PC-3 (cell line): Measurements from ENCODE around the gene NUFIP1. TPM values are rescaled to one million over a fixed set of nuclear protein-coding genes. Genes with fewer than 3 reads are reported as not detected.
A peak's percentile ranks its signal among the peaks of the same experiment; 100 is the strongest.

Experiments
- ATAC-seq: fragments of 200-7000 bp; cut with Tn5 transposase; 2 replicates; pipeline ENCODE4 v1.9.1; 2020; ENCODE audit warnings: mild to moderate bottlenecking, moderate library complexity
- BruUV-seq: library from RNA; stranded (reverse); fragments of 400-500 nt; replicated peaks from 2 replicates; lab custom pipeline; 2021; lab: Mats Ljungman, UMichigan
- CTCF ChIA-PET: fragments of 300-600 bp; sonication (Branson Sonifier 250); formaldehyde crosslinking; loops from one replicate; lab custom pipeline; 2022; ENCODE audit warnings: antibody characterized with exemption; lab: Charles Lee
- POLR2A ChIA-PET: fragments of 300-600 bp; sonication (Branson Sonifier 250); formaldehyde crosslinking; loops from one replicate; lab custom pipeline; 2022; ENCODE audit warnings: antibody characterized with exemption; ENCODE audit not compliant: unreplicated experiment; lab: Charles Lee
- DNase-seq: peaks from one replicate; pipeline ENCODE4 v3.0.0-alpha.2; 2015
- H2AFZ ChIP-seq: fragments of 300-600 bp; sonication (generic); 2 replicates; pipeline ENCODE4 v1.6.0; 2016; ENCODE audit warnings: antibody characterized with exemption, low read length
- H3F3A ChIP-seq: fragments of 300-600 bp; sonication (generic); one replicate; pipeline ENCODE4 v1.6.0; 2017; ENCODE audit warnings: antibody characterized with exemption, low read length, control low read depth, mild to moderate bottlenecking; ENCODE audit not compliant: unreplicated experiment
- H3K27ac ChIP-seq: fragments of 300-600 bp; sonication (generic); 2 replicates; pipeline ENCODE4 v1.5.1; 2016; ENCODE audit warnings: mild to moderate bottlenecking, low read length
- H3K27me3 ChIP-seq: fragments of 300-600 bp; sonication (generic); 2 replicates; pipeline ENCODE4 v1.6.1; 2016; ENCODE audit warnings: low read length, mixed read lengths
- H3K36me3 ChIP-seq: fragments of 300-600 bp; sonication (generic); 2 replicates; pipeline ENCODE4 v1.6.1; 2016; ENCODE audit warnings: low read depth, mixed run types, low read length, mixed read lengths
- H3K4me1 ChIP-seq: fragments of 300-600 bp; sonication (generic); 2 replicates; pipeline ENCODE4 v1.5.1; 2016; ENCODE audit warnings: low read length; ENCODE audit not compliant: insufficient read depth
- H3K4me2 ChIP-seq: fragments of 300-600 bp; sonication (generic); 2 replicates; pipeline ENCODE4 v1.6.0; 2016; ENCODE audit warnings: low read length
- H3K4me3 ChIP-seq: fragments of 300-600 bp; sonication (generic); 2 replicates; pipeline ENCODE4 v1.5.1; 2016; ENCODE audit warnings: mild to moderate bottlenecking, low read length, mixed read lengths
- H3K79me2 ChIP-seq: fragments of 300-600 bp; sonication (generic); 2 replicates; pipeline ENCODE4 v1.6.1; 2017; ENCODE audit warnings: low read length, mixed read lengths
- H3K9ac ChIP-seq: fragments of 300-600 bp; sonication (generic); 2 replicates; pipeline ENCODE4 v1.6.0; 2016; ENCODE audit warnings: mild to moderate bottlenecking, low read length
- H3K9me2 ChIP-seq: fragments of 300-600 bp; sonication (generic); replicated peaks from 2 replicates; pipeline ENCODE4 v1.6.1; 2016; ENCODE audit warnings: mixed run types, low read length, mixed read lengths
- H3K9me3 ChIP-seq: fragments of 300-600 bp; sonication (generic); 2 replicates; pipeline ENCODE4 v1.6.1; 2016; ENCODE audit warnings: low read length, mixed read lengths
- H4K20me1 ChIP-seq: fragments of 300-600 bp; sonication (generic); 2 replicates; pipeline ENCODE4 v1.6.1; 2016; ENCODE audit warnings: low read length, mixed read lengths
- EZH2 ChIP-seq: fragments of 300-600 bp; sonication (generic); IDR thresholded peaks from one replicate; pipeline ENCODE4 v1.6.1; 2017; ENCODE audit warnings: antibody characterized with exemption, mild to moderate bottlenecking, low read length; ENCODE audit not compliant: unreplicated experiment
- EZH2phosphoT487 ChIP-seq: fragments of 300-600 bp; sonication (generic); IDR thresholded peaks from 2 replicates; pipeline ENCODE4 v1.6.1; 2018; ENCODE audit warnings: mild to moderate bottlenecking, antibody characterized with exemption, low read length, borderline replicate concordance
- intact Hi-C: fragments of 100-400 bp; cut with micrococcal nuclease; formaldehyde crosslinking; loops from 2 replicates; pipeline ENCODE4 v1.9.0; 2023
- total RNA-seq: library from RNA; depleted of rRNA; stranded (reverse); fragments of >200 nt; gene quantifications from 2 replicates; pipeline ENCODE4 v1.2.3, GENCODE V29; 2014
- TF ChIP-seq, protein P1 (sequence below): fragments of 300-600 bp; sonication (generic); conservative IDR thresholded peaks from 2 replicates; pipeline ENCODE4 v1.5.1; 2017; ENCODE audit warnings: antibody characterized with exemption, low read depth, mild to moderate bottlenecking, low read length

Gene NUFIP1
- total RNA-seq, 1 experiment from 2014 or later = 4.0 TPM

DNA sequence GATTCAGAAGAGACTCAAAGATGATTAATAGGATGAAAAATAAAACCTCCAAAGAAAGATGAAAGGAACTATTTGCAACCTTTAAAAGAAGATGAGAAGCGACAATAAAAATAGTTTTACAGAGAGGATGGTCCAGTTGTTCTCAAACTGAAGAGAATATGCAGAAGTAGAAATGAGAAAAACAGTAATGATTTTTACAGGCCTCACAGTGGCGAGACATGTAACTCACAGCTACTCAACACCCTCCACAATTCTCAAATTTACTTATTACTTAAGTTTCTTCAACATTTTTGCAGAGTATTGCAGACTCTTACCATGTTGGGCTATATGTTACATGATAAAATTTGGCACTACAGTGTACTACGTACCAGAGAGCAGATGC is 20.8 kb downstream of the NUFIP1 start:
- intact Hi-C loops = loop anchor here (1.0 to 5.0 kb wide), 3 partner anchors 36 to 486 kb away; no protein-coding TSS in a partner anchor
- Histone ChIP-seq H4K20me1 (peaks cover 4% of the 10 kb centered on the region; the same call in 1 of the 2 replicates), H3K27me3 (no peaks in the 10 kb centered on the region), H2AFZ (no peak overlapping the region), H3K36me3 (peaks cover 26% of the 10 kb centered on the region), H3K9me3 (no peaks in the 10 kb centered on the region), H3K4me3 (no peak overlapping the region), H3F3A (no peaks in the 10 kb centered on the region), H3K4me2 (0 out of 2 replicates have a peak overlapping the region, but pooled peaks have one; percentile 9), H3K9me2 (no peaks in the 10 kb centered on the region), H3K27ac (no peak overlapping the region), H3K9ac (no peak overlapping the region), H3K79me2 (peaks cover 21% of the 10 kb centered on the region), H3K4me1 (peaks cover 6% of the 10 kb centered on the region; the same call in 1 of the 2 replicates)
- POLR2A ChIA-PET = no interaction called here
- ATAC-seq (no peak), DNase-seq (no peak)
- no TSS peak for BruUV-seq
- CTCF ChIA-PET = no interaction called here
- TF ChIP-seq EZH2phosphoT487 (no peak), EZH2 (no peak)
- TF ChIP-seq, protein P1, sequence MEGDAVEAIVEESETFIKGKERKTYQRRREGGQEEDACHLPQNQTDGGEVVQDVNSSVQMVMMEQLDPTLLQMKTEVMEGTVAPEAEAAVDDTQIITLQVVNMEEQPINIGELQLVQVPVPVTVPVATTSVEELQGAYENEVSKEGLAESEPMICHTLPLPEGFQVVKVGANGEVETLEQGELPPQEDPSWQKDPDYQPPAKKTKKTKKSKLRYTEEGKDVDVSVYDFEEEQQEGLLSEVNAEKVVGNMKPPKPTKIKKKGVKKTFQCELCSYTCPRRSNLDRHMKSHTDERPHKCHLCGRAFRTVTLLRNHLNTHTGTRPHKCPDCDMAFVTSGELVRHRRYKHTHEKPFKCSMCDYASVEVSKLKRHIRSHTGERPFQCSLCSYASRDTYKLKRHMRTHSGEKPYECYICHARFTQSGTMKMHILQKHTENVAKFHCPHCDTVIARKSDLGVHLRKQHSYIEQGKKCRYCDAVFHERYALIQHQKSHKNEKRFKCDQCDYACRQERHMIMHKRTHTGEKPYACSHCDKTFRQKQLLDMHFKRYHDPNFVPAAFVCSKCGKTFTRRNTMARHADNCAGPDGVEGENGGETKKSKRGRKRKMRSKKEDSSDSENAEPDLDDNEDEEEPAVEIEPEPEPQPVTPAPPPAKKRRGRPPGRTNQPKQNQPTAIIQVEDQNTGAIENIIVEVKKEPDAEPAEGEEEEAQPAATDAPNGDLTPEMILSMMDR = no peak

DNA sequence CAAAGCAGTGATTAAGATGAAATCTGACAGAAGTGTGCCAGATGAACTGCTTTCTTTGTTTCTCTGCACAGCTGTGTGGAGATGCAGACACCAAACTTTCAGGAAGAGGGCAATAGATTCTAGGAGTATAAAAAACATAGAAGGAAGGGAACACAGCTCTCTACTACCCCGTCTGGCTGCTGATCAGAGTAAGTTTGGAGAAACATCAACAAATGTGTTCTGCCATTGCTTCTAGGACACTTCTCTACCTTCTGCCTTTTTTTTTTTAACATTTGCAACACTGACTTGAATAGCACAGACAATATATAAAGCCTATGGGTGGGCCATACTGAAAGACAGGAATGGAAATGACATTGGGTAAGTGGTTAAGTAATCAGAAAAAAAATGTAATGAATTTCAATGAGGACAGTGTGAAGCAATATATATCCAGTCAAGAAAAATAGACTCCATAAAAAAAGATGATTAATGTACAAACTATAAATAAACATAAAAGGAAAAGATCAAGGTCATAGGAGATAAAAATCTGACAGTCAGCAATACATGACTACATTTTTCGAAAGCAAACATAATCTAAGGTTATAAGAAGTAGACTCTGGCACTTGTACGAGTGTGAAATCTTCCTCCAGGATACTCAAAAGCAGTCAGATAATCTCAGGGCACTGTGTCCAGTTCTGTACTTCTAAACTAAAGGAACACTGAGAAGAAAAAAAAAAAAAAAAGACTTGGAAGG is 21.4 kb downstream of the NUFIP1 start:
- TF ChIP-seq, protein P1 = peak; percentile 39
- TF ChIP-seq EZH2phosphoT487 = no peak
- TF ChIP-seq EZH2 = no peak
- H3K9me2 ChIP-seq = no peaks in the 10 kb centered on the region
- CTCF ChIA-PET = interaction anchor here (0.5 kb wide), 1 partner anchor 88 kb away, joined by 5 read pairs; no protein-coding TSS in a partner anchor
- no peak overlapping the region for H3K27ac ChIP-seq
- H3K27me3 ChIP-seq = no peaks in the 10 kb centered on the region
- no peaks in the 10 kb centered on the region for H3F3A ChIP-seq
- H4K20me1 ChIP-seq = peaks cover 3% of the 10 kb centered on the region; the same call in 1 of the 2 replicates
- H3K9ac ChIP-seq = no peak overlapping the region
- H3K9me3 ChIP-seq = no peaks in the 10 kb centered on the region; the same call in 1 of the 2 replicates
- POLR2A ChIA-PET = no interaction called here
- DNase-seq = peak; percentile 18
- H3K36me3 ChIP-seq = peaks cover 31% of the 10 kb centered on the region
- H3K79me2 ChIP-seq = peaks cover 21% of the 10 kb centered on the region
- intact Hi-C loops = loop anchor here (1.0 to 5.0 kb wide), 3 partner anchors 36 to 485 kb away; no protein-coding TSS in a partner anchor
- peaks cover 6% of the 10 kb centered on the region; the same call in 1 of the 2 replicates for H3K4me1 ChIP-seq
- H3K4me2 ChIP-seq = 0 out of 2 replicates have a peak overlapping the region, but pooled peaks have one; percentile 9
- BruUV-seq = no TSS peak
- H2AFZ ChIP-seq = no peak overlapping the region
- H3K4me3 ChIP-seq = no peak overlapping the region
- peak; percentile 54 for ATAC-seq

DNA sequence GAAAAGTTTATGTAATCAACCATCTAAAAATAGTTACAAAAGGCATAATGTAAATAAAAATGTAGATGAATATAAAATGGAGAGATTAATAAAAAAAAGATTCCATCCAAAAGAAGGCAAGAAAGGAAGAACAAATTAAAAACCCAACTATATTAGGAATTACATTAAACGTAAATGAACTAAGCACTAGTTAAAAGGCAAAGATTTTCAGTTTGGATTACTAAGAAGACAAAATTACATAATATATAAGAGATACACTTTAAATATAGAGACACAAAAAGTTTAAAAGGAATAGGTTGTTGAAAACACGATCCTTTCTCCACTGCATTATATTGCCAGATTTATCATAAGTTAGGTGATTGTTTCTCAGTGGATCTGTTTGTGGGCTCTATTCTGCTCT is 27.3 kb downstream of the NUFIP1 start:
- no peaks in the 10 kb centered on the region for H4K20me1 ChIP-seq
- H3F3A ChIP-seq = no peaks in the 10 kb centered on the region
- H3K9ac ChIP-seq = no peak overlapping the region
- no peaks in the 10 kb centered on the region; the same call in 1 of the 2 replicates for H3K9me3 ChIP-seq
- H3K27ac ChIP-seq = no peak overlapping the region
- H3K4me1 ChIP-seq = no peaks in the 10 kb centered on the region
- no peaks in the 10 kb centered on the region for H3K79me2 ChIP-seq
- no peaks in the 10 kb centered on the region for H3K27me3 ChIP-seq
- H2AFZ ChIP-seq = no peak overlapping the region
- POLR2A ChIA-PET = no interaction called here
- H3K4me3 ChIP-seq = no peak overlapping the region
- H3K9me2 ChIP-seq = no peaks in the 10 kb centered on the region
- CTCF ChIA-PET = no interaction called here
- ATAC-seq (no peak), DNase-seq (no peak)
- TF ChIP-seq EZH2phosphoT487 (no peak), EZH2 (no peak)
- TF ChIP-seq, protein P1 = no peak
- H3K36me3 ChIP-seq = peaks cover 58% of the 10 kb centered on the region
- no TSS peak for BruUV-seq
- no peak overlapping the region for H3K4me2 ChIP-seq
- intact Hi-C loops = no loop called here
